HL-60 (cell line): Measurements from ENCODE around the gene GALNT17.
"Not testable (repeated sequence)": the region's sequence is repeated elsewhere in the genome, so short reads cannot be mapped to it uniquely, and the experiment has no call there.

Experiments
- DNase-seq, 2 experiments: peaks; one replicate each; pipeline ENCODE4 v3.0.0-alpha.2; 2010 to 2020; ENCODE audit warnings: low read depth in 1 of 2, low spot score in 1 of 2
- H3K27ac ChIP-seq: fragments of 250-450 bp; sonication (Bioruptor Pico); replicated peaks from 2 replicates; pipeline ENCODE4 v1.5.1; 2020; ENCODE audit warnings: mild to moderate bottlenecking, moderate library complexity
- H3K27me3 ChIP-seq: fragments of 250-450 bp; sonication (Bioruptor Pico); 2 replicates; pipeline ENCODE4 v1.5.1; 2021; ENCODE audit warnings: mild to moderate bottlenecking, moderate library complexity; ENCODE audit not compliant: insufficient read depth, poor library complexity, severe bottlenecking
- H3K4me3 ChIP-seq: replicated peaks from 2 replicates; pipeline ENCODE4 v1.5.1; 2011; ENCODE audit warnings: mild to moderate bottlenecking, control low read depth, low read length; ENCODE audit not compliant: insufficient read depth
- CTCF ChIP-seq: IDR thresholded peaks from one replicate; pipeline ENCODE4 v1.5.1; 2011; ENCODE audit warnings: low read length, control low read depth, inconsistent platforms; ENCODE audit not compliant: insufficient read depth
- GABPA ChIP-seq: IDR thresholded peaks from 2 replicates; pipeline ENCODE4 v1.6.1; 2012; ENCODE audit warnings: low read depth
- POLR2AphosphoS5 ChIP-seq: IDR thresholded peaks from 2 replicates; pipeline ENCODE4 v1.6.1; 2012; ENCODE audit warnings: low read depth
- REST ChIP-seq: IDR thresholded peaks from 2 replicates; pipeline ENCODE4 v1.6.1; 2012; ENCODE audit warnings: low read depth; ENCODE audit not compliant: insufficient replicate concordance
- SPI1 ChIP-seq: IDR thresholded peaks from 2 replicates; pipeline ENCODE4 v1.6.1; 2012; ENCODE audit warnings: low read depth, mild to moderate bottlenecking, borderline replicate concordance

Gene GALNT17

GRCh38 chr7:71639382-71640085, 507.6 kb downstream of the GALNT17 start:
- no peak for DNase-seq
- Histone ChIP-seq H3K4me3 (no peak overlapping the region), H3K27ac (no peak overlapping the region), H3K27me3 (no peaks in the 10 kb centered on the region)
- TF ChIP-seq GABPA (no peak), REST (no peak), POLR2AphosphoS5 (no peak), SPI1 (no peak), CTCF (no peak)

DNA sequence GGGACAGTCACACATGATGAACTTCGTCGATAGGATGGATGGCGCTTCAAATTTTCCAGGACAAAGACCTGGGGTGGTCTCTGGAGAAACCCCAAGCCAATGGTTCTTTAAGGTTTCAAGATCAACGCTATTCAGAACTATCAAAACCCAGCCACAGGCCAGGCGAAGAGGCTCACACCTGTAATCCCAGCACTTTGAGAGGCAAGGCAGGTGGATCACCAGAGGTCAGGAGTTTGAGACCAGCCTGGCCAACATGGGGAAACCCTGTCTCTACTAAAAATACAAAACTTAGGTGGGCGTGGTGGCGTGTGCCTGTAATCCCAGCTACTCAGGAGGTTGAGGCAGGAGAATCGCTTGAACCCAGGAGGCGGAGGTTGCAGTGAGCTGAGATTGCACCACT, 511.1 kb downstream of the GALNT17 start:
- H3K4me3 ChIP-seq, H3K27ac ChIP-seq, H3K27me3 ChIP-seq, DNase-seq: not testable (repeated sequence)

DNA sequence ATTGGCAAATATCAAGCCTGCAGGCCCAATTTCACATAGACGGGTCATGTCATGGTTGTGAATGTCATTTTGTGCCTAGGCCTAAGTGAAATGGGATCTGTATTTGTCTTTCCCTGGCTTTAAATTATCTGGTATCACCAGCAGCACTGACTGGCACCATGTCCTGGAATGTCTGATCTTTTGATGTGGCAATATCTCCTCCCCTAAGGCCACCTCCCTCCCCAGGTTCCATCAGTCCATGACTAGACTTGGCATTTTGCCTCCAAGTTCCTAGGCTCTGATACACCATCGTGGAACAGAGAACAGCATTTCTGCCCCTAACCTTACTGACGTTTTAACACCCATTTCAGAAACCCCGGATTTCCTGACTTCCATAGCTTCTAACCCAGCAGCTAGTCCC, 513.9 kb downstream of the GALNT17 start:
- Histone ChIP-seq H3K4me3 (no peak overlapping the region), H3K27me3 (no peaks in the 10 kb centered on the region), H3K27ac (no peak overlapping the region)
- TF ChIP-seq REST (no peak), CTCF (no peak), POLR2AphosphoS5 (no peak), SPI1 (no peak), GABPA (no peak)
- DNase-seq = no peak

DNA sequence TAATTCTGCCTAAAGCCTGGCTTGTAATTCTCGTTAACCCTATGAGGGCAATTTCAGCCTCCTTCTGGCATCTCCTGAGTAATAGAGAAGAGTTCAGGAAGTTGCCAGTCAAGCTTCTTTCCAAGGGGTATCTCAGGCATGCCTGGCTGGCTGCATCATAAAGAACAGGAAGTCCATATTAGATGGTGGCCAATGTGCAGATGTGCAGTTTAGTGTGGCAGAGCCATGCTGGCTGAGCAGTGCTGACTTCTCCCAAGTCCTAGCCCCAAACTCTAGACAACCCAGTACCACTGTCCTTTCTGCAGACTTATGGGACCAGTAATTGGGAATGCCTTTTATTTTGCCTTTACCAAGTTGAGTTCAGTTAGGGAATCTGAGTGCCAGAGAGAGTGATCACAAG, 517.9 kb downstream of the GALNT17 start:
- no peak overlapping the region for H3K27ac ChIP-seq
- no peak for TF ChIP-seq POLR2AphosphoS5
- no peak for TF ChIP-seq REST
- TF ChIP-seq SPI1 = no peak
- no peak for TF ChIP-seq GABPA
- TF ChIP-seq CTCF = no peak
- H3K27me3 ChIP-seq = no peaks in the 10 kb centered on the region
- no peak for DNase-seq
- no peak overlapping the region for H3K4me3 ChIP-seq
